Activated T-helper 1 cell treated with anti-CD3 and anti-CD28 coated beads, Interleukin-2, amount 50 U/mL, for 16 hours (primary cell): ENCODE data around the gene CNTNAP5.

Experiments used
- DNase-seq, 2 donors: peaks; one replicate each; pipeline ENCODE4 v3.0.0-alpha.2; 2020; ENCODE audit warnings: low read depth in 1 of 2, low spot score in 1 of 2

Gene CNTNAP5

DNA sequence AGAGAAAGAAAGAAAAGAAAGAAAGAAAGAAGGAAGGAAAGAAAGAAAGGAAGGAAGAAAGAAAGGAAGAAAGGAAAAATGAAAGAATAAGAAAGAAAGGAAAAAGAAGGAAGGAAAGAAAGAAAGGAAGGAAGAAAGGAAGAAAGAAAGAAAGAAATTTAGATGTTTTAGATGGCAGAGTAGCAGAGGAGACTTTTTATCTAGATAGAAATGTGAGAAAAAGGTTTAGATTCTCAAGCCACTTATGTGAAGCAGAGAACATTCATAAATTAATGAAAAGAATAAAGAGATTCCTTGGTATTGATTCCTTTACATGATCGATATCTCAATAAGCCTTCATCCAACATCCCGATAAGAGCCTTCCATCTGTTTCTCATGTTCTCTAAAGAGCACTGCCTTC lies 513.5 kb downstream of the CNTNAP5 start:
- no peak for DNase-seq

DNA sequence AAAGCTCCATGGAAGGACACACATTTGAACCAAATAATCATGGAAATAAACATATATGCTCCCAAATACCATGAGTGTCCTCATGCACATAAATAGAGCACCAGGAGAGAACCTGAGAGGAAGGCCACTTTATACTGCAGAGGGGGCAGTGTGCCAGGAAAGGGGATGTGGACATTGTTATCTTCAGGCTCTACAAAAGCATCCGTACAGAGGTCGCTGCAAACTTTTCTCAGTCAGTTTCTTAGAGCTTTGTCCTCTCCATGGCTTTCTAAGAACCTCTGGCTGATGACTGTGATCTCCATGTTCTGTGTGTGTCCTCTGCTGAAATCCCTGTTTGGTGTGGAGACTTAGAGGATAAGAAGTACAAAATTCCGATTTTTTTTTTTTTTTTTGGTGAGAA lies 515.7 kb downstream of the CNTNAP5 start:
- DNase-seq, result no peak

DNA sequence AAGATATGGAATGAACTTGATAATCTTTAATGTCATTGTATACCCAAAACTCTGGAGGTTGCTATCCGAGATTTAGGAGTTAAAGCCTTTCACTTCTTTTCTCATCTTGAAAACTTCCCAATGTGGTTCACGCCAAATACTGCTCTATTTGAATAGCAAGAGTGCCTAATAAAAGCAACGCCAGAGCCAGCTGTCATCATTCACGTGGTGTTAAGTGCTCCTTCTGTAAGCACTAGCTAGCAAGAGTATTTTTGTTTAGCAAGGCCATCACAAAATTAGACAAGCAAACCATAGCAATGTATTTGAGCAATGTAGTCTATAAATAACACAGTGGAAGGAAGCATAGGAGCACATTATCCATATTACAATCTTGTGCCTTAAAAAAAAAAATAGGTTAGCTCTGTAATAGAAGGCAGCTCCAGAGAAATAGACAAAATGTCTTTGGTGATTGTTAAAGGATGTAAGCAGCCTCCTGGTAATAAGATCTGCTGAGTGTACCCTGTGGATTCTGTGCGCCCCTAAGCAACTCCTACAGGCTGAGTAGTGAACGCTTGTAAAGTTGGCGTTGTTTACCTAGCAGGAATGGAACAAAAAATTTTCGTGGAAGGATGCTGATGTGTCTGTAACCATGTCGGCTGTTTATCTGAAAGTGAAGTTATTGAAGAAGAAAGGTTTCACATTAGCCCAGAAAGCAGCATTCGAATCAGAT lies 518.0 kb downstream of the CNTNAP5 start:
- DNase-seq, result no peak

DNA sequence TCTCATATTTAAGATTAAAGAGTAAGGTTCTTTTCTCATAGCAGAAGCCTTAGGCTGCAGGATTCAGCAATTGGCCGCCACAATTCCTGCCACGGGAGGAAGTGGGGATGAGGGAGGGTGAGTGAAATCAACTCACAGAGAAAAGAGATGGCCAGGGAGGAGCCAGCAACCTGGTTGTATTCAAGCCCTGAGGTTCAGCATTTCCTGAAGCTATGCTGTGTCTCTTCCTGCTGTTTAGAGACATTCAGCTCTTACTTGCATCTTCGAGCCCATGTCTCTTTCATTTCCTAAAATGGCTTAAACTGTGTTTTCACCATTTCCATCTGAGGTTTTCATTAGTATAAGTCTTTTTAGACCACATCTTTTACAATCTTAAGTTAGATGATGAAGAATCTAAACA lies 522.6 kb downstream of the CNTNAP5 start:
- DNase-seq, result no peak

DNA sequence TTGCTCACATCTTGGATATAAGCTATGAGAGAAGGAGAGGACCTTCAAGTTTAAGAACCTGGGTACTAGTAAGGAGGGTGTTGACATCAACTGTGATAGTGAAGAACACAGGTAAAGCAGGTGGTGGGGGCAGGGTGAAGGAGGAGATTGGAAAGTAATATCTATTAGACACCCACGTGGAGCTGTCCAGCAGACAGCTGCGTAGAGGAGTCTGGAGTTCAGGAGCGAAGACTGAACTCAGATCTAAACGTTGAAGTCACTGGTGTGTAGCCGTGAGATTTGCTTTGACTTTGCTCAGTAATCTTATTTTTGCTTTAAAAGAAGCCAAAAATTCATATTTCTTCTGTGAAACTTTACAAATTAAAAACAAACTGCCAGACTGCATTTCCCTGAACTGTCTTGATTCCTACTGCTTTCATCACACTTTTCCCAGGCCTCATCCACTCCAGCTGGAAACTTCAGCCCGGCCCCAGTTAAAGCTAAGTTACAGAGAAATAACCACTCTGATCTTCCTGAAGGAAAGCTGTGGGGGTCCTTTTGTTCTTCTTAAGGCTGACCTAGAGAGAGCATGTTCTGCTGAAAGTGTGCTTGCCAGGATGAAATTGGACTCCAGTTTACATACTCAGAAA lies 533.3 kb downstream of the CNTNAP5 start:
- no peak for DNase-seq

DNA sequence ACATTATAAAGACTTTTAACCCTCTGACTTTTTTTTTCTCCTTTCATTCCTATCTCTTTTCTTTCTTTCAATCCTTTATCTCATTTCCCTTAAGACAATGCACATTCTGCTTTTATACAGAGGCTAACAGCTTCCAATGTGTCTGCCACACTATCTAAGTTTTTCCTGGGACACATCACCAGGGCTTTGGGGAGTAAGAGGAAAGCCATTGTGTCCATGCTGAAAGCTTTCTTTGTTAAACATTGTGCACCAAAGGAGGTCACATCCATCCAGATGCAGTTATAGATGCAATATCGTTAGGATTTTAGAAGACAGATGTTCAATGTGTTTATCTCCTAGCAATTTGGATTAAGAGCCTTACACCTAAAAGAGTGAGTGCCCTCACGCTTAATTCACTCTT lies 534.1 kb downstream of the CNTNAP5 start:
- DNase-seq, result no peak

DNA sequence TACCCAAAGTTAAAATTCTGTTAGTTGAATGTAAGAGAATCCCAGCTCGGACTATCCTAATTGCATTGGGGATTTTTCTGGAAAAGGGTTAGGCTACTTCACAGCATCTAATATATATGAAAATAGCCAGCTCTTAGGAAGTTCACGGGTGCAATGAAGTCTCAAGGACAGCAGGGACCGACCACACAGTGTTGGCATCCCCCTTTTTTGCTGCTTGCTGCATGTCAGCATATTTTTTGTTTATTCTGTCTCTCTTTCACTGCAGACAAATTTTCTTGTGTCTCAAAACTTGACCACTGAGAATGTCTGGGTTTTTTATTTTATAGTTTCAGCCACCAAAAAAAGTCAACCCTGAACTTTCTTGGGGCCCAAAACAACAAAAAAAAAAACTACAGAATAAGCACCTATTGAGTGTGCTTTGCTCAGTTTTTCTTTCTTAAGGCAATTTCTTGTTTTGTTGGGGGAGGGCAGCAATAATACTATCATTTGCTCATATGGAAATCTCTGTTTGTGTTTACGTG lies 535.6 kb downstream of the CNTNAP5 start:
- no peak for DNase-seq

DNA sequence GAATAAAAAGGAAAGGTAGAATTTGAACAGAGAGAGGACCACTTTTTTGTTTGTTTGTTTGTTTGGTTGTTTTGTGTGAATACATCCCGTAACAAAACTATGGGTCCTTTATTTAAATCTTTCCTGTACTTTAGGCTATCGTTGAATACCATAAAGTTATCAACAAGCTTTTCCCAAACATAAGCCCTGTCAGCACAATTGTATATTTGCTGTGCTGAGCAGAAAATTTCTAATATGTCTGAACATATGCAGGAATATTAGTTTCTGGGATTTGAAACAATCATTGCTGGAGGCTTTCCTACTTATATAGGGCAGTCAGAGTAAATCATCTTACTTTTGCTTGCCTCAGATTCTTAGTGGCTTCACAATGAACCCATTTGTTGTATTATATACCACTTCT lies 536.4 kb downstream of the CNTNAP5 start:
- no peak for DNase-seq

DNA sequence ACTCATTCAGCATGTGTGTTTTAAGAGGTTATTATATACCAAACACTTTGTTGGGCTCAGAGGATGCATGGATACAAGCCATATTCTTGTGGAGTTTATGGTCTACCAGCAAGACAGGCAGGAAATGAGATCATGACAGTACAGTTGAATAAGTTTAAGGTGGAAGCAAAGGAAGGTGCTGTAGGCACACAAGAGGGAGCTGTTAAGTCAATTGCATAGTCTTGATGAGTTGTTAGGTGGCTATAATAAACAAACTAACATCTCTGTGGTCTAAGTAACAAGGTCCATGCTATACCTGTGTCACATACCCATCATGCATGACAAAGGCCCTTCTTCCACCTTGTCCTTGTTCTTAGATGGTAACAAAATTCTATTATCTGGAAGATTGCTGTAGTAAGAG lies 538.3 kb downstream of the CNTNAP5 start:
- no peak for DNase-seq

DNA sequence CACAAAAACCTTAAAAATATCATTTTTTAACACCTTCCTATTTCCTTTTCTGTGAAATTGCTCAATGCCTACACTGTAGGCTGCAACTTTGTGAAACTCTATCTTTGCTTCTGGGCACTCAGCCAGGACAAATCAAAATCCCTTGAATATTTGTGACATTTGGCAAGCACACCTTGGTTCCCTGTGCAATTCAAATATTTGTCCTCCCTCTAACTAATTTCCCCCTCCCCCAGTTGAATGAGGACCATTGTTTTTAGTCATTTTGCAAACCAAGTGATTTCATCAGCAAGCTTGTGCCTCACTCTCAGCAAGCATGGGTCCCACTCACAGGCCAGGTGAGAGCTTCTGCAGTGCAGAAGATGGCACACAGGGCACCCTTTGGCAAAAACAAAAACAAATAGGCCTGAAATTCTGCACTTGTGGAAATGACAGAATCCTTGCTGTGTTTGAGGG lies 541.5 kb downstream of the CNTNAP5 start:
- DNase-seq, result no peak

DNA sequence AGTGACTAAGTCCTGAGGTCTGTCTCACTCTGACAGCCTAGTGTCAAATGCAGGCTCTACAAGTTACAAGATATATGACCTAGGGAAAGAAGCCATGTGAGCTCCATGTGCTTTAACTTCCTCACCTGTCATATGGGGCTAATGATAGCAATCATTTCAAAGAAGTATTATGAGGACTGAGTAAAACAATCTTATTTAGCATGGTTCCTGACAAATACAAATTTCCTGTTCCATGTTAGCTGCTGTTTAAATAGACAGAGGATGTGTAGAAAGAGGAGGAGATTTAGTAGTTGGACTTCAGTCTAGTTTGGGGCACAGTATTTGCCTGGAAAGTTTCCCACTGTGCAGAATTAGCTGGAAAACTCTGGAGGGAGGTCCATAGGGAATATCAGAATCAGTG lies 545.8 kb downstream of the CNTNAP5 start:
- DNase-seq, result no peak

DNA sequence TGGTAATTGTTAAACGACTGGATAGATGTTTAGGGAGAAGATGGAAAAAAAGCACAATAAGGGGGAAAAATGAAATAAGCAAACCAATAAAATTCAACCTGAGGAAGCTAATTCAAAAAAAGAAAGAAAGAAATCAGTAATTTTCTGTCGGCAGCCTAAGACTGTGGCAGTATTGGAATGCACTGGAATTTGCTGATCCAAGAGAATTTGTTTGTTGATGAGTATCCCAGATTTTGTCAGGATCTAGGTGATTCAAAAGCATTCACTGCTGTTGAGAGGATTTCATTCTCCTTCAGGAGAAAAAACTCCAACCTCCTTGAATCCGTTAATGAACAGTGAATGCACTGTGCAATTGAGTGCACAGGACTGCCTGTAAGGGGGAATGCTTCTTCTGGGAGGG lies 546.7 kb downstream of the CNTNAP5 start:
- DNase-seq, result no peak

DNA sequence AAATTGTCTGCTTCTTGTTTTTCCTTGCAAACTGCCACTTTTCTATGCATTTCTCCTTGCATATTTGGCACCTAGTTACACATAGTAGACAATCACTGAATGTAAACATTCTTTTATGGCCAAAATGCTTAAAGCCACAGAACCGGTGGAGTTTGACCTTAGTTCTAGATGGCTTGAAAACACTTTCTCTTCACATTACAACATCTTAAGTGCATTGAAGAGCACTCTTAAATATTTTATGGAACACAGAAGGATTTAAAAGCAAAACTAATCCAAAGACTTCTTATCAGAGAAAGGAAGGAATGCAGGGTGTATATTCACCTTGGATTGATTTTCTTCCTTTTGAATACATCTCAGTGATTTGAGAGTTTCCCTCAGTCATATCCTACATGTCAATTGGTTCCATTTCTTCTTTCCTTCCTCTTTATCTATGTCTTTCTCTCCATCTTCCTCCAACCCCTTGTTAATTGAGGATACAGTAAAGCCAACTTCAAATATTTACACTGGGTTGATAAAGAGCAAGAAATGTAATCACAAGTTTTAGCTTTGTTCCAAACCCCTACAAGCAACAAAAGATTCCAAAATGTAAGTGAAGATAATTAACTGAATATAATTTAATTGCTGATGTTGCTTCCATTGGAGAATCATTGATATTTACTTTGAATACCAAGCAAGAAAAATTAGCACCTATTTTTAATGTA lies 548.0 kb downstream of the CNTNAP5 start:
- DNase-seq, result no peak

DNA sequence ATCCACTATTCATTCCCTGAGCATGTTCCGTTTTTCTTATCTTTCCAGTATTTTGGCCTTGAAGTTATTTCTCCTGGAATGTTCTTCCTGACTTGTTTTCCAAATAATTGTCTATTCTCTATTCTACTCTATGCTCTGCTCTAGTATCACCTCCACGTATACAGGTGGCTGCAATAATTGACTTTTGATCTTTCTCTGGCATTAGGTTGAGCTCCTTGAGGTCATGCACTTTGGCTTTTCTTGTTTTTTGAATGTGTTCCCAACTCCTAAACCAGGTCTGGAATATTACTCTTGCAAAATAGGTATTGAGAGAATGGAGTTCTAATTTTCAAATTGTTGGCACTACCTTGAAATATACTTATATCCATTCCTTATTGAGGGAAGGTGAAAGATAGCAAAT lies 550.4 kb downstream of the CNTNAP5 start:
- no peak for DNase-seq

DNA sequence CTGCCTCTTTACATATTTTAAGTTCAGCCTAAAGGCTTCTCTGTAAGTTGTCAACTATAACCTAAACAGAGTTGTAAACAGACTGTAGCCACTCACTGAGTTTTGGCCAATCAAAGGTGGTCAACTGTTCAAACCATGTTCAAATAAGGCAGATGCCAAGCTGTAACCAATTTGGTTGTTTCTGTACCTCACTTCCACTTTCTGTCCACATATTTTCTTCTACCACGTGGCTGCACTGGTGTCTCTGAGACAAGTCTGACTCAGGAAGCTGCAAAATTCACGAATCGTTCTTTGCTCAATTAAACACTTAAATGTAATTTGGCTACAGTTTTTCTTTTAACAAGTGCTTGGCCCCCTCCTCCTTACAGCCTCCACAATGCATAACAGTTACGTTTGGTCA lies 555.2 kb downstream of the CNTNAP5 start:
- no peak for DNase-seq

DNA sequence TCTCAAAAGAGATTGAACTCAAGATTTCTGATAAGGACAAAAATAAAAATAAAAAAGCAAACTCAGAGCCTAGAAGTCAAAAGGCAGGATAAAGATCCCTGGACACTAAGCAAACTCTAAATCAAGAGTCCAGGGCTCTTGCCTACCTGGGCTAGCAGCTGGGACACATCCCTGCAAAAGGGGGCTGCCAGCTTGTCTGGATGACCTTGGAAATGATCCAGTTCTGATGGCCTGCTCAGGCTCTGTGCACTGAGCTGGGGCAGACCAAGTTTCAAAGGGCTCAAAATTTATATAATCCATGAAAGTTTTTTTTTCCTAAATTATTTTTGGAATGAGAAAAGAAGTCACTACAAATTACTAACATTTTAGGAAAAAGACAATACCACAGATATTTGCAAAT lies 557.3 kb downstream of the CNTNAP5 start:
- DNase-seq, result no peak

DNA sequence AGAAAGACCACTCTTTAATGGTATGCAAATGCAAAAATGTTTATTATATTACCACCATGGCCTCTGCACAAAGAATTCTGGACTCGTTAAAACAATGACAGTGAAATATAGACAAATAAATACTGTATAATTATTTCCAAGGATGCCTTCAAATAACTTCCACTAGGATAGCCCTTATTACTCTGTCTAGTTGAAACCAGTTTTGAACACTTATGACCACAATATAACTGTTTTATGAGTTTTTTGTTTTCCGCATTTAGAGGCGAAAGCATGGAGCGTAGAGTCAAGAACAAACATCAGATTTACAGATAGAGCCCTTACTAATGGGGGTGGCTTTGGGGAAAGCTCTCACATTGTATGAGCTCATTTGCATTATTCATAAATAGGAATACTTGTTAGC lies 559.5 kb downstream of the CNTNAP5 start:
- DNase-seq, result no peak

DNA sequence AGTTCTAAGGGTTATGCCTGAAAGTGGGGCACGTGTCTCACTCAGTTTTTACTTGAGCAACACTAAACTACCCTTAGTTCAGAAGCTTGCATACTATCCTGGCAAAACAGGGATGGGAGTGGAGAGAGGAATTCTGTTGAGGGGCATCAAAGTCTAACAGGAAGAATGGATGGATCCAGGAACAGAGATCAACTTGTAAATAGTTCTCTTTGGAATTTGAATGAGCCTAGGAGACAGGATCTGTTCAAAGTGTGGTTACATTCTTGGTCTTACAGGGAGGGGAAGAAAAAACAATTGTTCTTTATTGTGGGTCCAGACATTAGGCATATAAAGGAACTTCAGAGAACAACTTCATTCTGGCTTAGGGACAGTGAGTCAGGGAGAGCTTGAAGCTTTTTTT lies 560.2 kb downstream of the CNTNAP5 start:
- no peak for DNase-seq

DNA sequence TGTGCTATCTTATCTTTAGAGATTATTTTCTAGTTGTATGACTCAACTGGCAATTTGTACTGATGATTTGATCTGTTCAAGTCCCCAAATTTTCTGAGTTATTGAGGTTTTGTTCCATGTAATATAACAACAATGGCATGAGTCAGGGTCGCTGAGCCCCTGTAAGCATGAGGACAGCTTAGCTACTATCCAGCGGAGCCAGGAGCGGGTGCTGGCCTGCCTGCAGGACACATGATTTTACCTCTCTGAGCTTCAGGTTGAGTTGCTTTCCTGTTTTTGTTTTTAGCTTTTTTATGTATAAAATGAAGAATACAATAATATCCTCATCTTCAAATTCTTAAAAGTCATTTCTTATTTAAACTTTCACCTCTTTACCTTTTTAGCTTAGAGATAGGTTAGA lies 561.1 kb downstream of the CNTNAP5 start:
- DNase-seq, result no peak

DNA sequence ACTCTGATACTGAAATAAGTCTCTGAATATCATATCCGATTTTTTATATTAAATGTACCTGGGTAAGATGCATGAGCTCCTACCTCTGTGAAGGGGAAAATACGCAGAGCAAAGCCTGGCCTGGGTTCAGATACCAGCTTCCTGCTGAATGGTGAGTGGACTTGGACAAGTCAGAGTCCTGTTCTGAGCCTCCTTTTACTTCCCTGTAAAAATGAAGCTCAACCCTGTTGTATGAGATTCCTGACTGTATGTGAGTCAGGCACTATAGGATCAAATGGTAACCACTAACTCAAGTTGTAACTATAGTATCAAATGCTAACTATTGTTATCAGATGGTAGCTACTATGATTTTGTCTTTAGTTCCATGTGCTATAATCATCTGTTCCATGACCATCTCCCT lies 561.7 kb downstream of the CNTNAP5 start:
- DNase-seq, result no peak

DNA sequence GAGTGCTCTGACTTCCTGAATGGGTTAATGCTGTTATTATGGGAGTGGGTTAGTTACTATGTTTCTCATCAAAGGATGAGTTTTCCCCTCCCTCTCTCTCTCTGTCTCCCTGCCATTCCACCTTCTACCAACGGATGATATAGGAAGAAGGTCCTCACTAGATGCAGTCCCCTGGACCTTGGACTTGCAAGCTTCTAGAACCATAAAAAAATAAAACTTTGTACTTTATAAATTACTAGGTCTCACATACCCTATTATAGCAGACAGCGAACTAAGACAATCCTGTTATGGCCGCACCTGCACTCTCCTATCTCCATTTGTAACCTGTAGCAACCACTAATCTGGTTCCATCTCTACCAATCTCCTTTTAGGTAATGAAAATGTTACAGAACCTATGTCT lies 564.9 kb downstream of the CNTNAP5 start:
- no peak for DNase-seq

DNA sequence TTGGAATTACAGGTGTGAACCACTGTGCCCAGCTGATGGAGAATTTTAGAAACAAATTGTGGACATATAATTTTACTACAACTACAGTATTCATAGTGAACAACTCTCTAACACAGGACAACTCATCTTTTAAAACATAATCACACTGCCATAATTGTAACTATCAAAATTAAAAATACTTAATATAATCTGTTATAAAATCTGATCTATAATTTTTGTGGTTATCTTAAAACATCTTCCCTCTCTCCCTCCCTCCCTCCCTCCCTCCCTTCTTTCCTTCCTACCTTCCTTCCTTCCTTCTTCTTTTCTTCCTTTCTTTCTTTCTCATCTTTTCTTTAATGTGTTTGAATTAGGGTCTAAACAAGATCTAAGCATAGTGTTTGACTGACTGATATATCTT lies 577.7 kb downstream of the CNTNAP5 start:
- no peak for DNase-seq
